HG03103 (cell line): ENCODE results near the gene OSM.

Source experiments
- ATAC-seq: cut with Tn5 transposase; IDR thresholded peaks from one replicate; pipeline ENCODE4 v1.9.1; 2021; ENCODE audit warnings: low read depth; ENCODE audit not compliant: unreplicated experiment

Gene OSM

GRCh38 chr22:30265131-30265720, 1.4 kb downstream of the OSM start:
- ATAC-seq, result no peak

- ATAC-seq, result no peak
Observed at GRCh38 chr22:30263883-30264282, 2.8 kb downstream of the OSM start.

- no peak for ATAC-seq
Observed at GRCh38 chr22:30262917-30263741, 3.5 kb downstream of the OSM start.

DNA sequence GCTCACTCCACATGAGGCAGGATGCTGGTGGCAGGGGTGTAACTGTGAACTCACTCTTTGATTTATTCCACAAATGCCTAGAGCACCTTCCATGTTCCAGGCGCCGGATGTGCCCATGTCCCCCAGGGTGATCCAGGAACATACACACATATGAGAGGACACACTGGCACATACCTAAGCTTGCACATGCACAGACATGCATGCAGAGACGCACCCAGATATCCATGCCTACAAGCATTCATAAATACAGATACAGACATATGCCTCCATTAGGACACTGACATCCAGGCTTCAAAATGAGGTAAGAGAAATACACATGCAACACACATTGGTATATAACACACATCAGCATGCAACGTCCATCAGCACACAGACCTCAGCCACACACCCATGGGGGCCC, 4.5 kb downstream of the OSM start:
- ATAC-seq, result no peak

- ATAC-seq, result no peak
Observed at GRCh38 chr22:30261134-30261533, 5.5 kb downstream of the OSM start.

GRCh38 chr22:30260682-30261081, 6.0 kb downstream of the OSM start:
- no peak for ATAC-seq

DNA sequence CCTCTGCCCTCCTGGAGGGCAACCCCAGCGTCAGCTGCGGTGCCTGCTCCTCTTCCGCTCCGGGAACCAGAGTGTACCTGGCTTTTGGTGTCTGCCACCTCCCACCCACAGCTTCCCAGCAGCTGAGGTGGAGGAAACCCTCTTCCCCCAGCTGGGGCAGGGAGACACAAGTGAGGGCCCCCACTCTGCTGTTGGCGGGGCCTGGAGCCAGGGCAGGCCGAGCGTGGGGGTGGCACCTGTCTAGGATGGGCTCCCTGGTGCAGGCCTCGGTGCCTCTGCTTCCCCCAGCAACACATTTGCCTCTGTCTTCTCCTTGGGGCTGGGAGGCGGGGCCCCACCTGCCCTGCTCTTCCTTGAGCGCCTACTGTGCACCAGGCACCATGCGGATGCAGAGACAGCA, 6.4 kb downstream of the OSM start:
- ATAC-seq, result no peak

DNA sequence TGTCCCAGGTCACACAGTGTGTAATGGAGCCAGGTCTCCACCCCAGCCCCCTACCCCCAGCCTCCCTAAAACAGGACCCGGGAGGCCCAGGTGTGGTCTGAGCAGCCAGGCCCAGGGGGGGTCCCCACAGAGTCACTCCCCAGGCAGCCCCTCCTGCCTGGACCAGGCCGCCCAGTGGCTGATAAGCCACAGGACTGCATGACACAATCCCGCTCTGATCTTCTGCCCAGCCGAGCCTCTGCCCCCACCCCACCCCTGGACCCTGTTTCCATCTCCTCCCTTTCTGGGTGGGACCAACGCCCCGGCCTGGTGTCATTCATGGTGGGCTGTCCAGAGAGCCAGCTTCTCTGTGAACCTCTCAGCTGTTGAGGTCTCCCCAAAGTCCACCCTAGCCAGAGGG, 12.3 kb downstream of the OSM start:
- no peak for ATAC-seq

GRCh38 chr22:30253205-30253852, 13.3 kb downstream of the OSM start:
- ATAC-seq, result no peak

- ATAC-seq, result no peak
Observed at GRCh38 chr22:30252411-30253204, 14.0 kb downstream of the OSM start.

GRCh38 chr22:30251711-30252110, 14.9 kb downstream of the OSM start:
- ATAC-seq, result no peak

- ATAC-seq, result no peak
Observed at GRCh38 chr22:30250661-30251267, 15.9 kb downstream of the OSM start.

- no peak for ATAC-seq
Observed at GRCh38 chr22:30250039-30250565, 16.5 kb downstream of the OSM start.

- ATAC-seq, result no peak
Observed at GRCh38 chr22:30249049-30250038, 17.3 kb downstream of the OSM start.

GRCh38 chr22:30248484-30248883, 18.2 kb downstream of the OSM start:
- ATAC-seq, result no peak

GRCh38 chr22:30247974-30248373, 18.7 kb downstream of the OSM start:
- no peak for ATAC-seq

DNA sequence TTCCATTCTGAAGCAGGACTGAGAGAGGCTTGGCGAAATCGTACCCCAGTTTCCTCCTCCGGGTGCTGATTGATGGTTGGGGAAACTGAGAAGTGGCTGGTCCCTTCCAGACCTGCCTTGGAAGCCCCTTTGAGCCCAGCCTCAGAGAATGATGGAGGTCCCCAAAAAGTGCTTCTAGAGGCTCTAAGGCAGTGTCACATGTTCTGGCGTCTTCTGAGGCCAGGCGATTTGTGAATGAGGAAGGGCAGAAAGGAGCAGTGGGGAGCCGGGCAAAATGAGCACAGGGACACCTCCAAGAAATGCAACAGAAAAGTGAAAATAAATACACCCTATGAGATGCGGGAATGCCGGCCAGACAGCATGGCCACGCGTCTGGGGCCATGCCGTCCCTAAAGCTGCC, 19.1 kb downstream of the OSM start:
- ATAC-seq, result no peak

DNA sequence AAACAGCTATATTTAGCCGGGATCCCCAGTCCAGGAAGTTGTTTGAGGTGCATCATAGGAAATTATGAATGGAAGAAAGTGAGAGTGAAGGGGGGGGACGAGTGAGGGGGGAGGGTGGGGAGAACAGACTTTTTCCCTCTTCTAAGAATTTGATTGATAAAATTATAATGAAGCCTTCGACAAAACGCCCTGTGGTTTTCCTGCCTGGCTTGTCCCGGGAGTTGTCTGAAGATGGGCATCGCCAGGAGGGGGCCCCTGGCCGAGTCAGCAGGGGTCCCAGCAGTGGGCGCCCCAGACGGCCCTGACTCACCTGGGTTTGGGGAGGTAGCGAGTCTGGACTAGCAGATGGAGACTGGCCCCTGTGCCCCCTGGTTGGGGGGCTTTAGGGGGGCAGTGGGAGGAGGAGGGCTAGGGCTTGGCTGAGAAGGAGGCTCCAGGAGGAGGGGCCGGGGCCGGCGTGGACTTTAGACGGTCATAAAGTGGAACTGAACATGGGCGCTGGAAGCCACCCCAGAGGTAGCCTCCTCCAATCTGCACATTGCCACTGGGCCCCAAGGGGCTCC, 19.8 kb downstream of the OSM start:
- ATAC-seq, result no peak
